Smooth muscle cell of the coronary artery (primary cell): ENCODE results near the gene COQ9. TPM values are rescaled to one million over a fixed set of nuclear protein-coding genes. Genes with fewer than 3 reads are reported as not detected.

Experiments used
- total RNA-seq: library from RNA; depleted of rRNA; stranded (reverse); fragments of >200 nt; gene quantifications from 2 replicates; pipeline ENCODE4 v1.2.3, GENCODE V29; 2014; ENCODE audit warnings: low replicate concordance

Gene COQ9
- total RNA-seq = 43.0 and 52.5 TPM in 2 replicates

GRCh38 chr16:57447186-57447962, at the start of gene COQ9, which contains the start of gene CIAPIN1:
TSS of gene COQ9 (plus strand) at chr16:57447479. CDS start at chr16:57447506, 27 bp downstream.
TSS of gene CIAPIN1 (minus strand) at chr16:57447385. CDS start at chr16:57440928, 6,457 bp downstream.

DNA sequence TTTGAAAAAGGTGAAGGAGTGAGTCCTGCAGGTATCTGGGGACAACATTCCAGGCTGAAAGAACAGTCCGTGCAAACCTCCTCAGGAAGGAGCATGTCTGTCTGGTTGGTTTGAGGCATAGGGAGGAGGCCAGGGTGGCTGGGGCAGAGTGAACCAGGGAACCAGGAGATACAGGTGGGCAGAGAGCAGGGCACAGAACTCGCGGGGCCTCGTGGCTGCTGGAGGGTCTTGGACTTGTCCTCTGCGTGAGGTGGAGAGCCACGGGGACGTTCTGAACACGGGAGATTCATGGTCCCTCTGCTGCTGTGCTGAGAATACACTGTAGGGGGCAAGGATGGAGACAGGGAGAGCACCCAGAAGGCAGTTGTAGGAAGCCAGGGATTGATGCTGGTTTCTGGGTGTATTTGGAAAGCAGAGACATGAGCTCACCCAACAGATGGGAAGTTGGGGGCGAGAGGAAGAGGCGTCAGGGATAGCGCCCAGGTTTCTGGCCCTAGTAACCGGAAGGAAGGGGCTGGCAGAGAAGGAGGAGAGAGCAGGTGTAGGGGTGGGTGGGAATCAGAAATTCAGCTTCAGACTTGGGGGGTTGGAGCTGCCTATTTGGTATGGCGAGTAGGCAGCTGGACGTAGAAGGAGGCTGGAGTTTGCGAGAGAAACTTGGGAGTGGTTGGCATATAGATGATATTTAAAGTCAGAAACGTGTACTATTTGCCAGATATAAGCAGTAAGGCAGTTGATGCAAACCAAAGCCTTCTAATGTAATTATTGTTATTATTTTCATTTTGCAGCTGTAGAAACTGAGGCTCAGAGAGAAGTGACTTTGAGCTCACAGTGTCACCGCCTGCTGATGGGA, 43.1 kb upstream of the COQ9 start, which contains the start of gene CCL17:
Gene CCL17 (plus strand): TSS at position 803 of the 853 bp plus-strand sequence. CDS start 9,166 bp downstream, outside the sequence.

DNA sequence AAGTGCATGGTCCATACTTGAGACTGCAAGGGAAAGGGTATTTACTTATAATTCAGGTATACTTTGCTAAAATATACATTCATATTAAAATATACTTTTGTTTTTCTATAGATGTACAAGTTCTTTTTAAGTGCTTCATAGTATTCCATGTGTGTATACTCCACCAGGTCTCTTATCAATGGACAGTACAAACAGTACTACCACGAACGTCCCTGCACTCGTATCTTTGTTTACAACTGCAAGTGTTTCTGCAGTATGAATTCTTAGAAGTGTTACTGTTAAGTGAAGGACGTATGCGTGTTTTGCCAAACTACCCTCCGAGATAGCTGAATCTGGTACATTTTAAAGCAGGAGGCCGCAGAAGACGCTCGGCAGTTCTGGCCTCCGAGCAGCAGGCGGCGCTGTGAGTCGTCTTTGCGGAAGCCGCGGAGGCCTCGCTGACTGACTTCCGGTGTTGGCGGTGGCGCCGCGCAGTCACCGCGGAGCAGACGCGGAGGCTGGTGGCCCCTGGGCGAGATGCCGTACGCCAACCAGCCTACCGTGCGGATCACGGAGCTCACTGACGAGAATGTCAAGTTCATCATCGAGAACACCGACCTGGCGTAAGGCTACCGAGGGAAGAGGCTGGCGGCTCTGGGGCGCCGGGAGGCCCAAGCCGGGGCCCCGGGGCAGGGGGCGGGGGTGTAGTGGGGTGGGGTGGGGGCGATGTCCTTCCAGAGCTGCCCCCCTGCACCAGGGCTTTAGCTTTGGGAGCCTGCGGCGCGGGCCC, 15.1 kb downstream of the COQ9 start, which contains the start of gene POLR2C:
Gene POLR2C (plus strand): TSS at position 471 of the 769 bp plus-strand sequence. CDS start 46 bp downstream, at position 517.

GRCh38 chr16:57485916-57486857, 38.9 kb downstream of the COQ9 start, which contains the start of gene DOK4:
TSS of gene DOK4 (minus strand) at chr16:57486493. CDS start at chr16:57479507, 6,986 bp downstream.

Other genes with a start within 250 kb of the COQ9 start
- 40.2 and 63.3 TPM in 2 replicates for gene ARL2BP, start 202.2 kb upstream of the COQ9 start, total RNA-seq
- gene PLLP, start 162.8 kb upstream of the COQ9 start, total RNA-seq = 0.53 TPM in 1 of 2 replicates, not detected in the other
- gene CCL22, start 88.7 kb upstream of the COQ9 start, total RNA-seq = not detected in 2 replicates
- 0.23 and 0.83 TPM in 2 replicates for gene CX3CL1, start 75.0 kb upstream of the COQ9 start, total RNA-seq
- gene CCL17, start 42.7 kb upstream of the COQ9 start, total RNA-seq = not detected in 2 replicates
- gene CIAPIN1, start 94 bp upstream of the COQ9 start, total RNA-seq = 18.6 and 46.3 TPM in 2 replicates
- 93.4 and 111 TPM in 2 replicates for gene POLR2C, start 15.2 kb downstream of the COQ9 start, total RNA-seq
- 28.0 and 44.4 TPM in 2 replicates for gene DOK4, start 39.0 kb downstream of the COQ9 start, total RNA-seq
- gene CCDC102A, start 89.1 kb downstream of the COQ9 start, total RNA-seq = 12.4 and 19.5 TPM in 2 replicates
- not detected in 2 replicates for gene ADGRG5, start 95.2 kb downstream of the COQ9 start, total RNA-seq
- 0.12 and 0.53 TPM in 2 replicates for gene ADGRG1, start 181.2 kb downstream of the COQ9 start, total RNA-seq
- not detected in 2 replicates for gene ADGRG3, start 220.8 kb downstream of the COQ9 start, total RNA-seq
- 0.23 TPM in 1 of 2 replicates, not detected in the other for gene DRC7, start 247.3 kb downstream of the COQ9 start, total RNA-seq